HepG2 (cell line): ENCODE measurements around the gene KDM5C.

Source experiments
- CTCF ChIP-seq: sonication (generic); formaldehyde crosslinking; IDR thresholded peaks from 2 replicates; pipeline ENCODE4 v1.5.0; 2020; ENCODE audit warnings: mild to moderate bottlenecking, missing genetic modification reagents, moderate library complexity
- EP300 ChIP-seq, 3 experiments: sonication (generic) in 1 of 3; formaldehyde crosslinking in 1 of 3; IDR thresholded peaks; 2 replicates each; pipeline versions ENCODE4 v1.5.1 to v1.6.1; 2011 to 2020; ENCODE audit warnings: low read depth in 2 of 3, low read length in 2 of 3, borderline replicate concordance in 1 of 3, improper control_type of control experiment in 1 of 3, mild to moderate bottlenecking in 1 of 3, missing genetic modification reagents in 1 of 3, moderate library complexity in 1 of 3
- TAF1 ChIP-seq: sonication (generic); formaldehyde crosslinking; IDR thresholded peaks from 2 replicates; pipeline ENCODE4 v1.4.0; 2020; ENCODE audit warnings: missing genetic modification reagents

DNA sequence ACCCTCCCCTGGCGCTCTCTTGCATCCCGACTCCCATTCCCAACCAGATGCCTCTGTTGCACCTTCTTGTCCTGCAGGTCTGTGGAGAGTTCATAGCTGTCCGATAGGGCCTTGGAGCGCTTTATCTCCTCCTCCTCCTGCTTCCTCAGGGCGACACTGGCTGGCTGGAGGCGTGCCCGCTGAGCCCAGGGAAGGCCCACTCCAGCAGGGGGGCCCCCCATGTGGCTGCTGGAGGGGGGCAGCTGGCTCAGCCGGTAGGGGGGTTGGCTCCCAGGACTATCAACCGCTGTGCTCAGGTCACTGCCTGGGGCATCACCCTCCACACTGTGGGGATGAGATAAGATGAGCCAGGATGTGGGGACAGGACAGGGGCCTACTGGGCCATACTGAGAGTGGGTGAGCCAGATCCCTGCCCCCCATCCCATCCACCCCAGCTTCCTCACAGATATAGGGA is 30.8 kb upstream of the KDM5C start:
- TF ChIP-seq CTCF (no peak), EP300 (IDR thresholded peaks at IDR 0.05; ENCODE audit: low read depth in 2 of 2, low read length in 2 of 2) (no peak), EP300 (CRISPR knock-in tag; IDR thresholded peaks at IDR 0.05; ENCODE audit: borderline replicate concordance) (no peak), TAF1 (CRISPR knock-in tag) (no peak)
